Hair follicular keratinocyte (primary cell): ENCODE measurements around the gene PSAT1. TPM values are rescaled to one million over a fixed set of nuclear protein-coding genes. Genes with fewer than 3 reads are reported as not detected.

ENCODE experiments used
- total RNA-seq: library from RNA; depleted of rRNA; stranded (reverse); fragments of >200 nt; gene quantifications from 2 replicates; pipeline ENCODE4 v1.2.3, GENCODE V29; 2015

Gene PSAT1
- total RNA-seq, result 171 and 271 TPM in 2 replicates

GRCh38 chr9:78296893-78297671 lies at the start of gene PSAT1:
TSS of gene PSAT1 (plus strand) at chr9:78297125. CDS start at chr9:78297211, 86 bp downstream.

Other genes starting within 250 kb of the PSAT1 start
- gene CEP78, start 61.0 kb upstream of the PSAT1 start, total RNA-seq, result 13.9 and 20.4 TPM in 2 replicates